Measurements from ENCODE around the gene ARHGAP45. TPM values are rescaled to one million over a fixed set of nuclear protein-coding genes. Genes with fewer than 3 reads are reported as not detected.

Gene ARHGAP45
- total and polyA plus RNA-seq, 9 of the 15 experiments (the other 6 are each of a cell fraction or from before 2014, with no cell fraction given), result 0.08 to 22.1 (median 4.2) TPM

- TF ChIP-seq RNF219 (CRISPR knock-in tag; IDR thresholded peaks at IDR 0.05), result no peak
- no peak for TF ChIP-seq ZC3H8 (IDR thresholded peaks at IDR 0.05)
- TF ChIP-seq KDM4B (IDR thresholded peaks at IDR 0.05; ENCODE audit: borderline replicate concordance in 2 of 2, low read depth in 1 of 2), result no peak
- TF ChIP-seq ZNF449 (CRISPR knock-in tag; IDR thresholded peaks at IDR 0.05), result no peak
- 0 out of 2 replicates have a peak, but pooled peaks have one; percentile 6 for TF ChIP-seq CBX1 (IDR thresholded peaks at IDR 0.05; ENCODE audit: low read depth)
- TF ChIP-seq ZNF551 (CRISPR knock-in tag; IDR thresholded peaks at IDR 0.05), result no peak
- TF ChIP-seq CHD2 (IDR thresholded peaks at IDR 0.05; ENCODE audit: low read depth, low read length), result no peak
- TF ChIP-seq HNRNPL (IDR thresholded peaks at IDR 0.05; ENCODE audit: low read depth, low read length), result no peak
- no peak for TF ChIP-seq CHAMP1 (IDR thresholded peaks at IDR 0.05)
- TF ChIP-seq TEAD4 (IDR thresholded peaks at IDR 0.05; ENCODE audit: low read length), result no peak
- TF ChIP-seq TEAD4 (CRISPR knock-in tag; IDR thresholded peaks at IDR 0.05; ENCODE audit: borderline replicate concordance), result no peak
- TF ChIP-seq KHSRP (IDR thresholded peaks at IDR 0.05), result no peak
- TF ChIP-seq EZH2 (IDR thresholded peaks at IDR 0.05; ENCODE audit: borderline replicate concordance, low read depth, low read length), result no peak
- 0 out of 4 replicates have a peak, but pooled peaks of 1 of the 2 experiments have one; percentile 40 for TF ChIP-seq FOXA3 (CRISPR knock-in tag; conservative IDR thresholded peaks at IDR 0.05 in 1 of 2, IDR thresholded peaks at IDR 0.05 in 1 of 2)
- no peak for TF ChIP-seq OTX1 (CRISPR knock-in tag; IDR thresholded peaks at IDR 0.05)
- TF ChIP-seq PHTF2 (CRISPR knock-in tag; IDR thresholded peaks at IDR 0.05), result no peak
- TF ChIP-seq ZNF121 (CRISPR knock-in tag; conservative IDR thresholded peaks at IDR 0.05), result no peak
- no peak for TF ChIP-seq ILF3 (IDR thresholded peaks at IDR 0.05; ENCODE audit: borderline replicate concordance)
- TF ChIP-seq ATF3 (IDR thresholded peaks at IDR 0.05), result no peak
- TF ChIP-seq ATF3 (CRISPR knock-in tag; conservative IDR thresholded peaks at IDR 0.05), result no peak
- TF ChIP-seq CHD4 (IDR thresholded peaks at IDR 0.05; ENCODE audit: insufficient read depth, insufficient replicate concordance, low read depth, low read length, poor library complexity, severe bottlenecking), result no peak
- no peak for TF ChIP-seq ELF1 (tag; IDR thresholded peaks at IDR 0.05)
Observed at GRCh38 chr19:1066748-1067340, at the start of gene ARHGAP45 (continued).
